ENCODE data around the gene ZNF653. TPM values are rescaled to one million over a fixed set of nuclear protein-coding genes. Genes with fewer than 3 reads are reported as not detected.
"Not testable (repeated sequence)": the region's sequence is repeated elsewhere in the genome, so short reads cannot be mapped to it uniquely, and the experiment has no call there.

Gene ZNF653
- total RNA-seq, 6 experiments from 2014 or later = 2.7 to 7.0 (median 3.9) TPM

- ATAC-seq = no peak
- H3K27me3 ChIP-seq = no peaks in the 10 kb centered on the region
Measured at GRCh38 chr19:11460207-11460606, 45.4 kb downstream of the ZNF653 start.

DNA sequence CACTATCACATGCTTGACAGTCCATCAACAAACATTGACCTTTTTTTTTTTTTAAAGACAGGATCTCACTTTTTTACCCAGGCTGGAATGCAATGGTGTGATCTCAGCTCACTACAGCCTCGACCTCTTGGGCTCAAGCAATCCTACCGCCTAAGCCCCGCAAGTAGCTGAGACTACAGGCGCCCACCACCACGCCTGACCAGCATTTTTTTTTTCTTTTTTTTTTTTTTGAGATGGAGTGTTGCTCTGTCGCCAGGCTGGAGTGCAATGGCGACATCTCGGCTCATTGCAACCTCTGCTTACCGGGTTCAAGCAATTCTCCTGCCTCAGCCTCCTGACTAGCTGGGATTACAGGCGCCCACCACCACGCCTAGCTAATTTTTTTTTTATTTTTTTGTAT lies 46.7 kb downstream of the ZNF653 start:
- H3K27me3 ChIP-seq; H3K27ac ChIP-seq; H3K36me3 ChIP-seq; ATAC-seq; H3K4me3 ChIP-seq; H3K9me3 ChIP-seq; DNase-seq; intact Hi-C loops (cut with DNase I); H3K4me1 ChIP-seq: not testable (repeated sequence)
- WGBS (ENCODE audit: insufficient coverage, low coverage, low lambda C conversion rate, missing lambda C conversion rate) = 72% methylated on average over 6 of the region's 11 CpGs

More at GRCh38 chr19:11460207-11460606, 45.4 kb downstream of the ZNF653 start:
- no peak for TF ChIP-seq POLR2A (IDR thresholded peaks at IDR 0.05)
- no peak overlapping the region for H3K4me3 ChIP-seq
- no peaks in the 10 kb centered on the region for H3K4me1 ChIP-seq
- intact Hi-C loops (cut with DNase I) = no loop called here
- no peak overlapping the region for H3K27ac ChIP-seq
- H3K9me3 ChIP-seq = no peaks in the 10 kb centered on the region
- DNase-seq = no peak
- no peaks in the 10 kb centered on the region for H3K36me3 ChIP-seq
- WGBS (ENCODE audit: insufficient coverage, low coverage, low lambda C conversion rate, missing lambda C conversion rate) = 51% methylated on average over 4 of the region's 4 CpGs

DNA sequence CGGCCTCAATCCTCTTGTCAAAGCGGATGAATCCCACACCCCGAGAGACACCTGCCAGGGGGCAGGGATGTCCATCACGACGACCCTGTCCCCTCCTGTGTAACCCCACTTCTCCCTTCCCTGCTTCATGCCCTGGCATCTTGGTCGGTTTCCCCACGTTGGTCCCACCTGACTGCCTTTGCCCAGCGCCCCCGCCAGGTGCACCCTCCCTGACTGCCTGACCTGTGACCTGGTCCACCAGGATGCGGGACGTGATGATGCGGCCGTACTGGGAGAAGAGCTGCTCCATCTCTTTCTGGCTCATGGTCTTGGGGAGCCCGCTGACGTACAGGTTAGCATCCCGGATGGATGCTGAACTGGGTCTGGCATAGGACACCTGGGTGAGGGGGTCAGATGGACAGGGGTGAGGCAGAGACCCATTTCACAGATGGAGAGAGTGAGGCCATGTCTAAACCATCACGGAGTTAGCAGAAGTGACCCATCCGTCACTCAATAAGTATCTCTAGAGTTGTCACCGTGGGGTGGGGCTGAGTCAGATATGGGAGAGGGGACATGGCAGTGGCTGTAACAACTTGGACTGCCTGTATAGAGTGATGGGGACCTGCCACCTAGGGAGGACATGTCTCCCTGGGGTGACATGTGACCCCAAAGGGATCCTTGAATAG lies 47.3 kb downstream of the ZNF653 start:
- intact Hi-C loops (cut with DNase I) = no loop called here
- no peaks in the 10 kb centered on the region for H3K36me3 ChIP-seq
- no peak for ATAC-seq
- no peaks in the 10 kb centered on the region for H3K9me3 ChIP-seq
- WGBS (ENCODE audit: insufficient coverage, low coverage, low lambda C conversion rate, missing lambda C conversion rate) = 60% methylated on average over 6 of the region's 19 CpGs
- H3K4me1 ChIP-seq = no peaks in the 10 kb centered on the region
- TF ChIP-seq POLR2A (IDR thresholded peaks at IDR 0.05) = no peak
- TF ChIP-seq, protein P1, sequence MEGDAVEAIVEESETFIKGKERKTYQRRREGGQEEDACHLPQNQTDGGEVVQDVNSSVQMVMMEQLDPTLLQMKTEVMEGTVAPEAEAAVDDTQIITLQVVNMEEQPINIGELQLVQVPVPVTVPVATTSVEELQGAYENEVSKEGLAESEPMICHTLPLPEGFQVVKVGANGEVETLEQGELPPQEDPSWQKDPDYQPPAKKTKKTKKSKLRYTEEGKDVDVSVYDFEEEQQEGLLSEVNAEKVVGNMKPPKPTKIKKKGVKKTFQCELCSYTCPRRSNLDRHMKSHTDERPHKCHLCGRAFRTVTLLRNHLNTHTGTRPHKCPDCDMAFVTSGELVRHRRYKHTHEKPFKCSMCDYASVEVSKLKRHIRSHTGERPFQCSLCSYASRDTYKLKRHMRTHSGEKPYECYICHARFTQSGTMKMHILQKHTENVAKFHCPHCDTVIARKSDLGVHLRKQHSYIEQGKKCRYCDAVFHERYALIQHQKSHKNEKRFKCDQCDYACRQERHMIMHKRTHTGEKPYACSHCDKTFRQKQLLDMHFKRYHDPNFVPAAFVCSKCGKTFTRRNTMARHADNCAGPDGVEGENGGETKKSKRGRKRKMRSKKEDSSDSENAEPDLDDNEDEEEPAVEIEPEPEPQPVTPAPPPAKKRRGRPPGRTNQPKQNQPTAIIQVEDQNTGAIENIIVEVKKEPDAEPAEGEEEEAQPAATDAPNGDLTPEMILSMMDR (IDR thresholded peaks at IDR 0.05) = no peak
- H3K27ac ChIP-seq = no peak overlapping the region
- H3K4me3 ChIP-seq = no peak overlapping the region
- no peaks in the 10 kb centered on the region for H3K27me3 ChIP-seq
- DNase-seq = no peak

GRCh38 chr19:11457831-11458230 lies 47.8 kb downstream of the ZNF653 start:
- Histone ChIP-seq H3K4me1 (no peaks in the 10 kb centered on the region), H3K36me3 (no peaks in the 10 kb centered on the region), H3K4me3 (no peak overlapping the region), H3K27ac (no peak overlapping the region), H3K27me3 (no peaks in the 10 kb centered on the region), H3K9me3 (no peaks in the 10 kb centered on the region)
- DNase-seq (no peak), ATAC-seq (no peak)
- intact Hi-C loops (cut with DNase I) = no loop called here
- TF ChIP-seq, protein P1 (IDR thresholded peaks at IDR 0.05) = no peak
- 52% methylated on average over 5 of the region's 20 CpGs for WGBS (ENCODE audit: insufficient coverage, low coverage, low lambda C conversion rate, missing lambda C conversion rate)

- DNase-seq (no peak), ATAC-seq (peak in 1 of 4 donors; percentile 12)
Measured at GRCh38 chr19:11457115-11457514, 48.5 kb downstream of the ZNF653 start.

More at GRCh38 chr19:11457115-11457514, 48.5 kb downstream of the ZNF653 start:
- Histone ChIP-seq H3K27me3 (no peaks in the 10 kb centered on the region), H3K27ac (no peak overlapping the region), H3K36me3 (no peaks in the 10 kb centered on the region), H3K4me3 (no peak overlapping the region), H3K9me3 (no peaks in the 10 kb centered on the region), H3K4me1 (no peaks in the 10 kb centered on the region)
- intact Hi-C loops (cut with DNase I) = no loop called here
- no peak for TF ChIP-seq POLR2A (IDR thresholded peaks at IDR 0.05)
- TF ChIP-seq, protein P1 (IDR thresholded peaks at IDR 0.05) = no peak
- WGBS (ENCODE audit: insufficient coverage, low coverage, low lambda C conversion rate, missing lambda C conversion rate) = 20% methylated on average over 2 of the region's 18 CpGs

All from right lobe of liver (tissue), 6 donors.